Mesenteric fat pad (tissue), 1 donor: Measurements from ENCODE around the gene WDFY2. TPM values are rescaled to one million over a fixed set of nuclear protein-coding genes. Genes with fewer than 3 reads are reported as not detected.

ENCODE experiments used
- DNase-seq: peaks from one replicate; pipeline ENCODE4 v3.0.0-alpha.2; 2020; ENCODE audit warnings: low spot score
- total RNA-seq: library from RNA; stranded (reverse); fragmentation: NEBNext Ultra II Directional; extraction: Animal tissue kit (Norgen Biotek cat#: 25700); gene quantifications from one replicate; pipeline ENCODE4 v1.2.1, GENCODE V29; 2021
- donor health status: DM: yes; HTN: yes; CAD: no.

Gene WDFY2
- total RNA-seq, 1 donor from 2014 or later, result 16.3 TPM

- peak; percentile 28 for DNase-seq
These were observed 209.5 kb downstream of the WDFY2 start for GRCh38 chr13:51793570-51794271.

GRCh38 chr13:51794964-51795363 is 210.7 kb downstream of the WDFY2 start:
- peak; percentile 37 for DNase-seq

DNA sequence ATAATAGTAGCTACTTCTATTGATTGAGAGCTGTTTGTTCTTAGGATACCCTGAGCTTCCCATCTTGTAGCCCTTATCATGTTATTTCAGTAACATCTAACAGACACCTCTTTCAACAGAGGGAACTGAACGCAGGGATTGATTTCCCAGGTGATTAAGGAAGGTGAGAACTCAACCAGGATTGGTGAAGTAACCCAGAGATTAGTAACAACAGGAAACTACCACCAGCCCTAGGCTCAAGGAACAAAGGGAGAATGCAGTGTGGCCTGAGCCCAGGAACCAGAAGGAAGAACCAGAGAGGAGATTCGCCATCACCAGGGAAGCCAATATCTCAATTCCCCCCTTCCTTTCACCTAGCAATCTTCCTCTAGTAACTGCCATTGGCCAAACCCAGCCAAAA is 211.2 kb downstream of the WDFY2 start:
- DNase-seq, result no peak

GRCh38 chr13:51796546-51796945 is 212.3 kb downstream of the WDFY2 start:
- no peak for DNase-seq

- no peak for DNase-seq
These were observed 213.6 kb downstream of the WDFY2 start for GRCh38 chr13:51797664-51798488.

DNA sequence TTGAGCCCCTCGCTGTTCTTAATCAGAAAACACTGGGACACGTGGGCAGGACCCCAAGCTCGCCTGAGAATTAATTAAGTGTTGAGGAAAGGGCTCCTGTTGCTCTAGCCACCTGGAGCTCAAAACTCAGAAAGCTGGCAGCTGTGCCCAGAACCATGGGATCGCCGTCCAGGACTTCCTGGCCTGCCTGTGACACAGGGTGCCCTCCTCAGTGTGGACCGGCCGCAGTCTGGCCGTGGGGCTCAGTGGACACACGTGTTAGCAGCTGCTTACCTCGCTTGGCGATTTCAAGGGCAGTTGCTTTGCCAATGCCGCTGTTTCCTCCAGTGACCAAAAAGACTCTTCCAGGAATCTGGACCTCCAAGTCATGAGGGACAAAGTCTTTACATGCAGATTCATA is 215.0 kb downstream of the WDFY2 start:
- no peak for DNase-seq

DNA sequence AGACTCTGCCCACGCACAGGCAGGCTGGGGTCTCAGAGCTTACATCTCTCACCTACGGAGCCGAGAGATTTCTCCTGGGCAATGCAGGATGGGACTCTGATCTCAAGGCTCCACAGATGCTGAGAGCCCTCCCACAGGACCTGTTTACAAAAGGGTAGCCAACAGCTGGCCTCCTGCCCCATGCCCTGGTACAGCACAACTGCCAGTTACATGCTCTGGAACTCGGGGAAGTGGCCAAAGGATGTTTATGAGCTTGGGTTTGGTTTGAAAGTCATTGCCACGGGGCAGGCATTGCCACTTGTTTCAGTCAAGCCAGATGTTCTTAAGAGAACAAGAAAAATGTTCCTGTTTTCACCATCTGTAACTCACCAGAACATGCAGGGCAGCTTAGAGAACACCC is 216.2 kb downstream of the WDFY2 start:
- no peak for DNase-seq

DNA sequence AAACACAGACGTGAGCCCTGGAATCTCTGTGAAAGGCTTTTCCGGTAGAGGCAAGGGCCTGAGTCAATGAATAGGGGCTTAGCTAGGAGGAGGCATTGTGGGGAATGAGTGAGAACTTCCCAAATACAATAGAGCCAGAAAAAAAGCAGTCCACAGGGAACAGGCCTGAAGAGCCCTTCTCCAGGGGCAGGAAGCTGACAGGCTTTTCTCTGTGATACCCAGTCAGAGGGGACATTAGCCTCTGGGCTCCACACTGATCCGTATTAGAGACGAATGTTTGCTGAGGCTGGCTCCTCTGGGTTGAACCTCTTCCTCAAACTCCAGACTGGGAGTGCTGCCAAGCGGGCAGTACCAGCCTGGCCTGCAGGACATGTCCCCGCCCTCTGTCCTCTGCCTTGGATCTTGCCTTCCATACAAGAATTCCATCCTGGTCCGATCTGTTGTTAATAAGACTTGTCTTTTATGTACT is 217.4 kb downstream of the WDFY2 start:
- DNase-seq, result no peak

GRCh38 chr13:51802631-51803418 is 218.6 kb downstream of the WDFY2 start:
- DNase-seq, result peak; percentile 71

GRCh38 chr13:51803422-51804294 is 219.4 kb downstream of the WDFY2 start, which contains the start of gene DHRS12:
TSS of gene DHRS12 (minus strand) at chr13:51804163. CDS start at chr13:51799659, 4,504 bp downstream.
- peak; percentile 97 for DNase-seq

GRCh38 chr13:51804295-51805172 is 220.3 kb downstream of the WDFY2 start:
- DNase-seq, result no peak

- no peak for DNase-seq
These were observed 221.1 kb downstream of the WDFY2 start for GRCh38 chr13:51805313-51805712.

DNA sequence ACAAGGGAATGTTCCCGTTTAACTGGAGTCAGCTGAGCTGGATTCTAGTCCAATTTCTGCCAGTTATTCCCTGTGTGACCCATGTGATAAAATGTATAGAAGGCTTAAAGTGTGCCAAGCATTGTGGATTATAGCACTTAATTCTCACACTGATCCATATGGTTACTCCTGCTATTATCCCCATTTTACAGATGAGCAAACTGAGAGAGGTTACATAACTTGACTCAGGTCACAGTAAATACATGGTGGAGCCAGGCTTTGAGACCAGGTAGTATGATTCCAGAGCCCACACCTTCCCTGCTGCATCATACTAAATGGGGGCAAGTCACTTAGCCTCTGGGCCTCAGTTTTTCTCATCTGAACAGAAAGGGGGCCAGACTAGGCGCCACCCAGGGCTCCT is 221.7 kb downstream of the WDFY2 start:
- no peak for DNase-seq

GRCh38 chr13:51806566-51806965 is 222.3 kb downstream of the WDFY2 start:
- no peak for DNase-seq

- peak; percentile 57 for DNase-seq
These were observed 222.8 kb downstream of the WDFY2 start for GRCh38 chr13:51807041-51807440.

GRCh38 chr13:51808811-51809210 is 224.5 kb downstream of the WDFY2 start:
- no peak for DNase-seq

- peak; percentile 71 for DNase-seq
These were observed 226.8 kb downstream of the WDFY2 start for GRCh38 chr13:51811046-51811445.

DNA sequence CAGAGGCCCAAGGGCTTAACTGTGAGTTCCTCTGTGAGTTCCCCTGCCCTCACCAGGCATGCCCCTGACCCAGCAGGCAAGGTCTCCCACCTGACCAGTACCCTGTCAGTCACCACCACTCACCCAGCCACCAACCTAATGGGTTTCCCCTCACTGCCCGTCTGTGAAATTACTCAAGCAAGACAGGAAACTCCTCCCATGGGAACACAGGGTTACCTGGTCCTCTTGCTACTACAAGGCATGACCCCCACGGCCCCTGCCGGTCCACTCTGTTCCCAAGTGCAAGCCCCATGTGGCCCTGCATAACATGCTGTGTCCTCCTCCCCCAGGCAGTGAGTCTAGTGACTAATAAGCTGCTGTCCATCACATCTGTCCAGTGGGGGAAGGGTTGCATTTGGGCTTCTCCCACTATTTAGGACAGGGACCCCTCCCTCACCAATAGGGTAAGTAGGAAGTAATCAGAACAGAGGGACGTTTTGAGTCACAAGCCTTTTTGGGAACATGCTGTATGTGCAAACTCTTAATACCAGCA is 227.7 kb downstream of the WDFY2 start:
- peak; percentile 74 for DNase-seq

- no peak for DNase-seq
These were observed 229.8 kb downstream of the WDFY2 start for GRCh38 chr13:51814071-51814470.
